Myocyte (in vitro differentiated cells): ENCODE data around the gene LIF. TPM values are rescaled to one million over a fixed set of nuclear protein-coding genes. Genes with fewer than 3 reads are reported as not detected.
"Not testable (repeated sequence)": the region's sequence is repeated elsewhere in the genome, so short reads cannot be mapped to it uniquely, and the experiment has no call there.

ENCODE experiments used
- DNase-seq: peaks from one replicate; pipeline ENCODE4 v3.0.0-alpha.2; 2012; ENCODE audit warnings: low read depth
- total RNA-seq: library from RNA; depleted of rRNA; stranded (reverse); fragments of >200 nt; gene quantifications from 2 replicates; pipeline ENCODE4 v1.2.3, GENCODE V29; 2014

LIF gene
- total RNA-seq, 1 donor from 2014 or later = 14.8 TPM

DNA sequence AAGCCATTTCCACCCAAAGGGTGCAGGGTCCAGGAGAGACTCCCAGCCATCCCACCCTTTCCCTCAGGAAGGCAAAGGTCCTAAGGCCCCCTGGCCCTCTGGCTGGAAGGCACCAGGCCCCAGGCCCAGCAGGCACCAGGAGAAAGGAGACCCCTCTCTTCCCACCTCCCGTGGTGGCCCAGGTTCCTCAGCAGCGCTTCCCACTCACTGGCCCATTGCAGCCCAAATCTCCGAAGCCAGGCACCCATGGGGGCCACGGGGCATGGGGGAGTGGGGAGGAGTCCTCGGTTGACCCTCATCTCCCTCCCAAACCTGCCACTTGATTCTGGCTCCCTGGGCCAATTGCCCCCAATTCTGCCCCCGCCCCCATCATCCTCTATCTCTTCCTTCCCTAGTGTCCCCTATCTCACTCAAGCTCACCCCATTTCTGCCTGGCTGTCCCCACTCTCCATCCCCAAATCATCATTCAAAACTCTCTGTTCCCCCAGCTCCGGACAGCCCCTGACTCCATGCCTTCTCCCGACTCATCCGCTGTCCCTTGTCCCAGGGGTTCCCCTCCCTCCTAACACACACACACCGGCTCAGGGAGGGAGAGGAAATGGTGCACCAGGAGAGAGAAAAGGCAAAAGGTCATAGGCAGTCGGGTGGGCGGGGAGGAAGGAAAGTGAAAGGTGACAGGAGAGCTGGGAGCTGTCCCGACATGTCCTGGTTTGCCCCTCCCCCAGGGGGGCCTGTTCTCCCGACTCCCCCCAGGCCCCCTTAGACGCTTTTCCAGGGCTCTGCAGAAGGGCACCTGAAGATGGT, 1.2 kb downstream of the LIF start:
- no peak for DNase-seq

- DNase-seq = no peak
These were observed 1.9 kb downstream of the LIF start for GRCh38 chr22:30244641-30245040.

DNA sequence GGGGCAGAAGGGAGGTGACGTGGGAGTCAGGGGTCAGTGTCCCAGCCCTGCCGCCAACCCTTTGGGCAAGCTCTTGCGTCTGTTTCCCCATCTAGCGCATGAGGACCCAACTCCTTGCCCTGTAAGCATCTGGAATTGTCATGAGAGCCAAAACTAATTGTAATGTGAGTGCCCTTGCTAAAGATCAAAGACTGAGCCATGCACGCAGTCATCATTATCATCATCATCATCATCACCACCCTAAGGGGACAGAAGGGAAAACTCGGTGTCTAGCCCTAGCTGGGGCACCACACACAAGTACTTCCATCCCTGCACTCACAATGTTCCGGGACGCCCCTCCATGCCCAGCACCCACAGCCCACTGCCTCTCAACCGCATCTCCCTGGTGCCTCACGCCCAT, 2.5 kb downstream of the LIF start:
- no peak for DNase-seq

GRCh38 chr22:30243661-30244060, 2.9 kb downstream of the LIF start:
- no peak for DNase-seq

- DNase-seq = peak; percentile 72
These were observed 4.8 kb downstream of the LIF start for GRCh38 chr22:30241576-30242371.

- DNase-seq = peak; percentile 63
These were observed 5.8 kb downstream of the LIF start for GRCh38 chr22:30240541-30241417.

DNA sequence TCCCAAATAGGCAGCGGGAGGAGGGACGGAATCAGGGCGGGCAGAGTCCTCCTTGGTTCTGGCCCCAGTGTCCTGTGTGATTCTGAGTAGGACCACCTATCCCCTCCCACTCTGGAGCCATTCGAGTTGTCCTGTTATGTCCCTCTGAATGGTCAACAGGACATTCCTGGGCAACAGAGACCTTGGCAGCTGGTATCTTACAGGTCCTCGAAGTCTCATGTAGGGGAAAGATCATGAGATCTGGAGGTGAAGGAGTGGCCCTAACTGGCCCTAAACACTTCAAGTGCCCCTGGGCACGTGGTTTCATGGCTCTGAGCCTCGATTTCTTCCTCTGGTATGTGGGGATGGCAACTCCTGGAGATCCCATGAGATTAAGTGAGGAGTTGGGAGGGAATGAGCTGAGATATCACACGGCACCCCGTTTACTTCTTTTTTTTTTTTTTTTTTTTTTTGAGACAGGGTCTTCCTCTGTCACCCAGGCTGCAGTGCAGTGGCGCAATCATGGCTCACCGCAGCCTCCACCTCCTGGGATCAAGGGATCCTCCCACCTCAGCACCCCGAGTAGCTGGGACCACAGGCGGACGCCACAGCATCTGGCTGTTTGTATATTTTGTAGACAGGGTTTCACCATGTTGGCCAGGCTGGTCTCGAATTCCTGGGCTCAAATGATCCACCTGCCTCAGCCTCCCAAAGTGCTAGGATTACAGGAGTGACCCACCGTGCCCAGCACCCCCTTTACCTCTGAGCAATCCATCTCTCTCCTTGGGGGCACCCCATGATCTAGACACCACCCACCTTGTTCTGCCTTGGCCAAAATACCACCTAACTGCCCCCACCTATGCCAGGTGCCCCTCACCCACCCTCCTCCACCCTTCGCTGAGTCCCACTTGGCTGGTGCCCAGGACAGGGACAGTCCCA, 6.8 kb downstream of the LIF start:
- DNase-seq = peak; percentile 58

DNA sequence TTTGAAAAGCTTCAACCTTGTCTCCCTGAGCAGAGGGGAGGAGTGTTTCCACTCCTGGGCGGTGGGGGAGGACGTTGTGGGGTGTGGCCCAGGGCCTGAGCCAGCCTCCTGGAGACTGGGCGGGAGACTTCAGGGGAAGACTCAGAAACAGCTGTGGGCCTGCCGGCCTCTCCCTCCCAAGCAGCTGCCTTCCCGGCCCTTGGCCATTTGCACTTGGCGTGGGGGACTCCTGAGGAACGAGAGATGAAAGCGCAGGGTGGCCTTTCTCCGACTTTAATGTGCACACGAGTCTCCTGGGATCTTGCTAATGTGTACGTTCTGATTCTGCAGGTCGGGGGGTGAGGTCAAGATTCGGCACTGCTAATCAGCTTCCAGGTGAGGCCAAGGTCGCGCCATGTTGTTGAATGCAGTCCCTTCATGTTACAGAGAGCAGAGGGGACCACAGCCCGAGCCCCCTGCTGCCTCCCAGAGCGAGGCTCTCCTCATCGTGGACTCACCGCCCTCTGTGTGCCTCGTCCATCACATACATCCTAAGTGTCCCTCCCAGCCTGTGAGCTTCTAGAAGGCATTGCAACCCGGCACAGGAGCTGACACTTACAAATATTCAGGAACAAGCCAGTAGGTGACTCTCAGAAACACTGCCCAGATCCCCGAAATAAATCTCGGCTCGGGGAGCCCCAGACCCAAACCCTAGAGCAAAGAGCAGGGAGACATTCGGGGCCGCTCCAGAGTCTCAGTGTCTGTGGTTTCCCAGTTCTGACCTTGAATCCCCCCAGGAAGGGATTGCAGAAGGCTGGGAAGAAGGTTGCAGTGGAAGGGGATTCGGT, 7.7 kb downstream of the LIF start:
- DNase-seq = peak; percentile 93

- no peak for DNase-seq
These were observed 8.4 kb downstream of the LIF start for GRCh38 chr22:30238136-30238535.

DNA sequence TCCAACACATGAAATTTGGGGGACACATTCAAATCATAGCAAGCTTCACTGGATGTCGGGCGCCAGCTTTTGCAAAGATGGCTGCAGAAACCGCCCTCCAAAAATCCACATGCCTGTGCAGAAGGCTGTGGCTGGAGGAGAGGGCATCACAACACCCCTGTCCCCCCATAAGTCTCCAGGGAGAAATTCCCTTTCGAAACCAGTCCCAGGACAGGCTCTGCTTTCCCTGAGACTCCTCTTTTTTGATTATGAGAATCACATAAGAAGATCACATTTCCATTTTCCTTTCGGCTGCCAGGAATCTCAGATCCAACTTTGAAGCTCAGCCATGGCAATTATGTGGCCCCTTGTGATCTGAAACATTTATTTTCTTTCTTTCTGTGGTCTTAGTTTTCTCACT, 9.7 kb downstream of the LIF start:
- no peak for DNase-seq

DNA sequence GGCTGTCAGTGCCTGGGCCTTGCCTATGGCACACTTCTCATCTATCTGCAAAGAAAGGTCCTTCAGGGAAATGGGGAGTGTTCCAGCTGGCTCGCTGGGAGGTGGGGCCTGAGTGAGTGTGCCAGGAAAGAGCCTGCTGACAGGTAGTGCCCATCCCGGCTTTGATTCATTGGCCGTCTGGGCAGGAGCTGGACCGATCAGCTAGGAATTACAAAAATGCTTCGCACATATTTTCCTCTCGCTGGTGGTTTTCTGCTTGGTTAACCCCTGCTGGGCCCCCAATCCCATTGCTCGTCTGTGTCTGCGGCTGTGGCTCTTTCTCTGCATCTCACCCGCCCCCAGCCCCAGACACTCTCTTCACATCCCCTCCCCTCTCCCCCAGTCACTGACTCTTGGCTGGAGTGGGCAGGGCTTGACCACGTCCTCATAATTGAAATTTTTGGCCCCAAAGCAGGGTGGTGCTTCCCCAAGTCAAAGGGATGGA, 10.8 kb downstream of the LIF start:
- peak; percentile 94 for DNase-seq

DNA sequence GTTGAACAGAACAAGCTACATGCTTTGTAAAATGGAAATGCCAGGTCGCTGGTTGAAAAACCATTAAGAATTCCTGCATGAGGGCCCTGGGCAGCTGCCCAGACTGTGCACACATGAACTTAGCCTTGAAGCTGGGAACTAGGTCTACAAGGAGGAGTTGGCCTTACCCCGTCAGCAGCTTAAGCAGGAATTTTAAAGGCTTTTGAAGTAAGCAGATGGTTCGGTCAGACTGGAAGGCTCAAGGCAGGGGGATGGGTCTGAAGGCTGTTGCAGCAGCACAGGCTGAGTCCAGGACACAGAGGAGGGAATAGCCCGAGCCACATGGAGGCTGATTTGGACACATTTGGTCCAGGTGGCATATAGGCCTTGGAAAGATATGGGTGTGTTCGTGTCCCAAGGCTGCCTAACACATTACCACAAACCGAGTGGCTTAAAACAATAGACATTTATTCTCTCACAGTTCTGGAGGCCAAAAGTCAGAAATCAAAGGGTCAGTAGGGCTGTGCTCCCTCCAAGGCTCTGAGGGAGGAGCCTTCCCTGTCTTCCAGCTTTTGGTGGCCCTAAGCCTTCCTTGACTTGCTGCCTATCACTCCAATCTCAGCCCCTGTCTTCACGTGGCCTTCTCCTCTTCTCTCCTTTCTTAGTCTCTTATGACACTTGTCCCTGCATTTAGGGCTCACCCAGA, 11.6 kb downstream of the LIF start:
- DNase-seq = peak; percentile 93

GRCh38 chr22:30234325-30234724, 12.2 kb downstream of the LIF start:
- not testable (repeated sequence) for DNase-seq

GRCh38 chr22:30233582-30233981, 13.0 kb downstream of the LIF start:
- DNase-seq = no peak

DNA sequence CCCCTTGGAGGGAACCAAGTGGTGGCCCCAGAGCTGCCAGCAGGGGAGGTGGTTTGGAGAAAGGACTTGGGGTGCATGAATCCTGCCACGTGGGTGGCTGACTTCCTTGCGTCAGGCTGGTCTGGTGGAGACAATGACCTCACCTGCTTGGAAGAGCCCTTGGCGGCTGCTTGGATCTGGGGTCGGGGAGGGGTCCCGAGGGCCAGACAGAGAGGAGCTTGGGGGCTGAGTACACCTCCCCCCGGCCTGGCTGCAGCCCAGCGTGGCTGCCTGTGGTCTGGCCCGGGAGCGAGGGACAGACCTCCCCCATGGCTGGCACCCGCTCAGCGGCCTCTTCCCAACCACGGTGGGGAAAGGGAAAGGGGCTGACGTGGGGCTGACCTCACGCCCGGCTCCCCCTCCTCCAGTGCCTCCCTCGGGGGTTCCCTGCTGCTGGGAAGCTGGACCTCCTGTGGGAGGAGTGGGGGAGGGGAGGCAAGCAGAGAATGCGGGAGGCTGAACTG, 13.8 kb downstream of the LIF start:
- DNase-seq = no peak

DNA sequence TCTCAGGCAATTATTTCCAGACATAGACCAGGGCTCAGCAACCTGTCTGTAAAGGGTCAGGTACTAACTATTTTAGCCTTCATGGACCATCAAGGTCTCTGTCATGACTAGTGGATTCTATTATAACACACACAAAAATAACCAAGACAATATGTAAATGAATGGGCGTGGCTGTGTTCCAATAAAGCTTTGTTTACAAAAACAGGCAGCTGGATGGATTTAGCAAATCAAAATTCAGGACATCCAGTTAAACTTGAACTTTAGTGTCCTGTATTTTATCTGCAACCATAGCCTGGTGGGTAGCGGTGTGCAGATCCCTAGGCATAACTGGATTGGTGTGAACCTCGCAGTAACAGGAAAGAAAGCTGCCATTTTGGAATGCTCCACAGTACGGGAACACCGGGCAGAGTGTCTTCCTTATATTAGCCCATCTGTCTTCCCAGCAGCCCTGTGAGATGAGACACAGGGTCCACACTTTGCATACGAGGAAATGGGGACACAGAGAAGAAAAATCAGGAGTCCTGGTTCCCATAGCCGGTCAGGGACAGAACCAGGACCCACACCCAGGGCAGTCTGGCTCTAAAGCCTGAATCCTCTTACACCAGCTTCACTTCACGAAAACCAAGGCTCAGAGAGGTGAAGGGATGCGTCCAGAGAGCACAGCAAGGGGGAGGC, 15.6 kb downstream of the LIF start:
- DNase-seq = no peak

DNA sequence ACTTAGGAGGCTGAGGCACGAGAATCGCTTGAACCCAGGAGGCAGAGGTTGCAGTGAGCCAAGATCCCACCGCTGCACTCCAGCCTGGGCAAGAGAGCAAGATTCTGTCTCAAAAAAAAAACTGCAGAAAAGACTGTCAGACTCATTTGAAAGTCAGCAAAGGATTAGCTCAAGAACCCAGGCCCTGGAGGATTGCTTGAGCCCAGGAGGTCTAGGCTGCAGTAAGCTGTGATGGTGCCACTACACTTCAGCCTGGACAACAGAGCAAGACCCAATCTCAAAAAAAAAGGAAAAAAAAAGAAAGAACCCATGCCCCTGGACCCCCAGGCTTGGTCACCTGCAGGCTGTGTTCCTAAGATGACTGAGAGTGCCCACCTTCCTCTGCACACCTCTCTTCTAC, 16.2 kb downstream of the LIF start:
- no peak for DNase-seq
